Mononuclear cell (primary cell): ENCODE results near the gene ANKRD29. TPM values are rescaled to one million over a fixed set of nuclear protein-coding genes. Genes with fewer than 3 reads are reported as not detected.

Experiments used
- H3K27me3 ChIP-seq: 2 replicates; pipeline ENCODE4 v1.6.0; 2011; ENCODE audit warnings: low read length, control low read depth; ENCODE audit not compliant: insufficient read depth
- H3K4me1 ChIP-seq: 2 replicates; pipeline ENCODE4 v1.5.1; 2011; ENCODE audit warnings: mild to moderate bottlenecking, low read length, control low read depth; ENCODE audit not compliant: insufficient read depth
- H3K4me3 ChIP-seq: 2 replicates; pipeline ENCODE4 v1.5.1; 2011; ENCODE audit warnings: mild to moderate bottlenecking, low read length, moderate library complexity
- H3K9me3 ChIP-seq: 2 replicates; pipeline ENCODE4 v1.5.1; 2011; ENCODE audit warnings: low read depth, mild to moderate bottlenecking, control low read depth, low read length
- total RNA-seq: library from RNA; depleted of rRNA; stranded (reverse); fragments of >200 nt; gene quantifications from one replicate; pipeline ENCODE4 v1.2.3, GENCODE V29; 2012

Gene ANKRD29
- total RNA-seq, 1 donor: 0.52 TPM

DNA sequence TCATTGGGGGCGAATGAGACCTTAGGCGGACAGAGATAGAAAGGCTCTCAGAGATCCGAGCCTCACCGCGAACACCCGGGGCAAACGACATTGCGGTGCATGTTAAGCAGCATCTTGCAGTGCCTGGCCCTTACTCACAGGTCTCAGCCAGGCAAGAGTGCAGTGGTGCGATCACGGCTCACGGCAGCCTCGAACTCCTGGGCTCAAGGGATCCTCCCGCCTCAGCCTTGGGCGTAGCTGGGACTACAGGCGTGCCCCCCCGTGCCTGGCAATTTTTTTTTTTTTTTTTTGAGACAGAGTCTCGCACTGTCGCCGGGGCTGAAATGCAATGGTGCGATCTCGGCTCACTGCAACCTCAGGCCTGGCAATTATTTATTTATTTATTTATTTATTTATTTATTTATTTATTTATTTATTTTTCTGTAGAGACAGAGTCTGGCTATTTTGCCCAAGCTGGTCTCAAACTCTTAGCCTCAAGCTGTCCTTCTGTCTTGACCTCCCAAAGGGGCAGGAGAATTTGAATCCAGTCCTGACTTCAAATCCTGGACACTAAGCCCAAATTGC lies 27.9 kb upstream of the ANKRD29 start:
- peaks cover 17% of the 10 kb centered on the region for H3K4me1 ChIP-seq
- H3K4me3 ChIP-seq: no peak overlapping the region
- no peaks in the 10 kb centered on the region for H3K9me3 ChIP-seq
- H3K27me3 ChIP-seq: peaks cover 56% of the 10 kb centered on the region

DNA sequence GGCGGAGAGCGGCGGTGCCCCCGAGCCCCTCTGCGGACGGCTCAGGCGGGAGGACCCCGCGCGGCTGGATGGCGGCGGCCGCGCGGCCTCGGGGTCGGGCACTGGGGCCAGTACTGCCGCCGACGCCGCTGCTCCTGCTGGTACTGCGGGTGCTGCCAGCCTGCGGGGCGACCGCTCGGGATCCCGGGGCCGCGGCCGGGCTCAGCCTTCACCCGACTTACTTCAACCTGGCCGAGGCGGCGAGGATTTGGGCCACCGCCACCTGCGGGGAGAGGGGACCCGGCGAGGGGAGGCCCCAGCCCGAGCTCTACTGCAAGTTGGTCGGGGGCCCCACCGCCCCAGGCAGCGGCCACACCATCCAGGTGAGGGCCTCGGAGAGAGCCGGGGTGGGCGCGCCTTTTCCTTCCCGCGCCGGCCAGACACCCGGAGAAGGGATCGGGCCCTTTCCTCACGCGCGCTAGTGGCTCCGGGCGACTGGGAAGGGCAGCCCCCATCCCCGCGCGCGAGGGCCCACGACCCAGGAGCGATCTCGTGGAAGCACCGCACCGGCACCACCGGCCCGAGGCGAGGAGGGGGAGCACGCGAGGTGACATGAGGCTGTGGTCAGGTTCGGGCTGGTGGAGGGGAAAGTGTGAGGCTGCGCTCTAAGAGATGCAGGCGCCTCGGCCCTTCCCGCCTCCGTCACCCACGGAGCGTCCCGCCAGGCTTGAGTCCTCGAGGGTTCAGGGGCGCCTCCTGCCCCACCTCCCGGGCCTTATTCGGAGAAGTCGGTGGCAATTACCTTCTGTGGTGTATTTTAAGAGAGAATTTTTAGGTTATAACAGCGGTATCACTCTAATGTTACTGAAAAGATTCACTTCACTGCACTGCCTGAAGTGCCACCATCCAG lies 27.1 kb upstream of the ANKRD29 start:
- no peak overlapping the region for H3K4me3 ChIP-seq
- peaks cover 17% of the 10 kb centered on the region for H3K4me1 ChIP-seq
- no peaks in the 10 kb centered on the region for H3K9me3 ChIP-seq
- H3K27me3 ChIP-seq: peaks cover 56% of the 10 kb centered on the region

- Histone ChIP-seq H3K9me3 (no peaks in the 10 kb centered on the region), H3K27me3 (peaks cover 56% of the 10 kb centered on the region), H3K4me3 (no peak within 1 kb of the TSS), H3K4me1 (peaks cover 17% of the 10 kb centered on the region)
These were observed 26.4 kb upstream of the ANKRD29 start, which contains the start of gene LAMA3 for GRCh38 chr18:23689031-23689615. TSS of gene LAMA3 (plus strand) at chr18:23689453. CDS start at chr18:23689684, 231 bp downstream.

- Histone ChIP-seq H3K4me3 (no peak overlapping the region), H3K9me3 (no peaks in the 10 kb centered on the region)
These were observed 25.8 kb upstream of the ANKRD29 start for GRCh38 chr18:23688528-23688927.

DNA sequence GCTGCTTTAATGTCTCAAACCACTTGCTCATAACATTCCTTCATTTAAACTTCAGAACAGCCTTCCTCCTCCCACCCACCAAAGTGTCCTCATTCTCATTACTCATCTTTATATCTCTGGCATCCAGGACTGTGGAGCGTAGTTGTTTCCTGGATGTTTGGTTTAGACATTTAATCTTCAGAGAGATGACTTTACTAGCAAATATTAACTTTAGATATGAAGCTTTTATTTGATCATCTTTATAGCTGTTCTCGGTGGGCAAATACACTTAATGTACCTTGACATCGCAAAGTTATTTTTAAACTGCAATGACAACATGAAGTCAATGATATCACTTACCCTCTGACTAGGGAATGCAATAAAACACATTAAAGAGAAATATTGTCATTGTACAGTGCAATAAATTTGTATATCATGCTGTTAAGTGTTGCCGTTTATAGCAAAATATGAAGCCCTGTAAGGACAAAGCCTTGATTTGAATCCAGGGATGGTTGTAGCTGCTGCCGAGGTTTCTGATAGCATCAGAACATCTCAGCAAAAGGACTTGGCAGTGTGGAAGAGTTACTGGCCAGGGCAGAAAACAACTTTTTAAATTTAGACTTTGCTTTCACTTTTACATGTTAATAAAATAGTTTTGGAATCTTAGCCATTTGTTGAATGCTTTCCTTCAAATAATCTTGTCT lies 21.9 kb upstream of the ANKRD29 start:
- peaks cover 34% of the 10 kb centered on the region for H3K27me3 ChIP-seq

More at GRCh38 chr18:23688528-23688927, 25.8 kb upstream of the ANKRD29 start:
- Histone ChIP-seq H3K4me1 (peaks cover 17% of the 10 kb centered on the region), H3K27me3 (peaks cover 56% of the 10 kb centered on the region)

DNA sequence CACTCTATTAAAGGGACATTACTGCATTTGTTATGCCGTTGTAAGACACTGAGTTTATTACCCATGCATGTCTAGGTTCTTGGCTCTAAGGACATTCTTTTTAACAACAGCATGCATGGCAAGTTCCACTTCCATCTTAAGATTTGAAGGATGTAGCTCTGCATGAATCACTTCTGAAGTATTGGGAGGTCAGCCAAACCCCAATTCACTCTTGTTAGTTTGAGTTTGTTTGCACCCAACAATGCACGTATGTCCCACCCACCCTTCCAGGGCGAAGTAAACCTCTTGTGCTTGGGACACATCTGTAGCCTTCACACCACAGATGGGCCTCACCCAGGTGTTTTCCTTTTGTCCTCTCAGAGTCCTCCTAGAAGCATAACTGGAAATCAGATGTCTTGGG lies 21.0 kb upstream of the ANKRD29 start:
- peaks cover 30% of the 10 kb centered on the region for H3K27me3 ChIP-seq
- H3K9me3 ChIP-seq: no peaks in the 10 kb centered on the region
- H3K4me1 ChIP-seq: peaks cover 1% of the 10 kb centered on the region
- no peak overlapping the region for H3K4me3 ChIP-seq

More for the DNA sequence above, 21.9 kb upstream of the ANKRD29 start:
- Histone ChIP-seq H3K4me3 (no peak overlapping the region), H3K9me3 (no peaks in the 10 kb centered on the region), H3K4me1 (peaks cover 11% of the 10 kb centered on the region)

GRCh38 chr18:23683155-23683554 lies 20.4 kb upstream of the ANKRD29 start:
- Histone ChIP-seq H3K4me1 (no peaks in the 10 kb centered on the region), H3K27me3 (peaks cover 29% of the 10 kb centered on the region), H3K9me3 (no peaks in the 10 kb centered on the region), H3K4me3 (no peak overlapping the region)

DNA sequence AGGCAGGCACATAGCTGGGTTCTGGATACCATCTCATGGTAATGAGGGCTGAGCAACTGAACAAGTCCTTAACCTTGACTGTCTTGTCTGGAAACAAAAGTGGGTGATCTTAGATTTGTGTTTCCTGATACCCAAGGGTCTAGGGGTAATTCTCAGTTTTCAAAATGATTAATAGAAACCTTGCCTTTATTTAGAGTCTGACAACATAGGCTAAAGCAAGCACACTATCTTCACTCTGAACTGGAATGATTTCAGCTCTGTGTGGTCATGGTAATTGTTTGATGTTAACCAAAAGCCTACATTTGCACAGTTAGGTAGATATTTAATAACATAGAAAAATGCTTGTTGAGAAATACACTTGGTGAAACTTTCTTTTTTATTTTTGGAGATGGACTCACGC lies 19.8 kb upstream of the ANKRD29 start:
- peaks cover 23% of the 10 kb centered on the region for H3K27me3 ChIP-seq
- H3K4me1 ChIP-seq: no peaks in the 10 kb centered on the region
- H3K9me3 ChIP-seq: no peaks in the 10 kb centered on the region
- no peak overlapping the region for H3K4me3 ChIP-seq

DNA sequence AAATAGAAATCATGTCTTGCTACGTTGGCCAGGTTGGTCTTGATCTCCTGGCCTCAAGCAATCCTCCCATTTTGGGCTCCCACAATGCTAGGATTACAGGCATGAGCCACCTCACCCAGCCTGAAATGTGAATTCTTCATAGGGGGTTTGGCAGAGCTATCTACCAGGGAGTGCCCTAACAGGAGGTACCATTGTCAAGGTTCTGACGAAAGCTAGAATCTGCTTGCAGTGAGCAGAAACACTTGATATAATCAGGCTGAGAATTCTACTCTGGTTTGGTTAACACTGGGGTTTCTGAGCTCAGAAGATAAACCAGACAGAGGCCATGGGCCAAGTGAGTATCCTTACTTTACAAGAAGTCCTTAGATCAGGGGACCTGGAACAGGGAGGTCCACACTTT lies 19.3 kb upstream of the ANKRD29 start:
- Histone ChIP-seq H3K9me3 (no peaks in the 10 kb centered on the region), H3K4me1 (no peaks in the 10 kb centered on the region), H3K4me3 (no peak overlapping the region), H3K27me3 (peaks cover 19% of the 10 kb centered on the region)

DNA sequence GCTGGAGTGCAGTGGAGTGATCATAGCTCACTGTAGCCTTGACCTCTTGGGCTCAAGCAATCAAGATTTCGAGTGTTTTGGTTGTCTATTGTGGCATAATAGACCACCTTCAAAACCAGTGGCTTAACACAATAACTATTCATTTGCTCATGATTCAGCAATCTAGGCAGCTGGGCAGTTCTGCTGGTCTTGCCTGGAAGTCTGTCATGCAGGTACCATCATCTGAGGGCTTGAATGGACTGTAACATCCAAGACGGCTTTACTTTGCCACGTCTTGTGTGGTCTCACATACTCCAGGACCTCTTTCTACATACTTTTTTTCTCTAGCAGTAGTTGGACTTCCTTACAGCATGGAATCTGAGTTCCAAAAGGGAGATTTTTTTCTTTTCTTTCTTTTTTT lies 13.2 kb upstream of the ANKRD29 start:
- H3K9me3 ChIP-seq: no peaks in the 10 kb centered on the region
- no peaks in the 10 kb centered on the region for H3K4me1 ChIP-seq
- H3K27me3 ChIP-seq: peaks cover 10% of the 10 kb centered on the region
- H3K4me3 ChIP-seq: no peak overlapping the region

DNA sequence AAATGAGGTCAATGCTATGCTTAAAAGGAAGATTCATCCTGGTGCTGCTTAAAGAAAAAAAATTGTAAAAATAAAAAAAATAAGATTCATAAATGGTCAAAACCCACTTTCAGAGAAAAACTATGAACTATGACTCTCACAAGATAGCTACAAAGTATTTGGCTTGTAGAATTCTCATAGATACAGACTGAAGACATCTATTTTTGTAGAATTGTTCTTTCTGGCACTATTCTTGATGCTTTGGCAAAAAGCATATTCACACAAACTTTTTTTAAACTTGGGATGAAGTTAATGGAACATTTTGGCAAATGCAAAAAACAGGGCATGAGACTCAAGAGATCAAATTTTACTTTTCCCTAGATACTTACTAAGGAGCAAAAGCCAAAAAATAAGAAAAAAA lies 12.5 kb upstream of the ANKRD29 start:
- H3K27me3 ChIP-seq: peaks cover 10% of the 10 kb centered on the region
- H3K4me1 ChIP-seq: no peaks in the 10 kb centered on the region
- H3K9me3 ChIP-seq: no peaks in the 10 kb centered on the region
- no peak overlapping the region for H3K4me3 ChIP-seq

GRCh38 chr18:23673725-23674124 lies 11.0 kb upstream of the ANKRD29 start:
- Histone ChIP-seq H3K27me3 (peaks cover 5% of the 10 kb centered on the region), H3K9me3 (no peaks in the 10 kb centered on the region), H3K4me1 (no peaks in the 10 kb centered on the region), H3K4me3 (no peak overlapping the region)

GRCh38 chr18:23671564-23671963 lies 8.9 kb upstream of the ANKRD29 start:
- H3K4me1 ChIP-seq: no peaks in the 10 kb centered on the region
- H3K9me3 ChIP-seq: no peaks in the 10 kb centered on the region
- no peak overlapping the region for H3K4me3 ChIP-seq
- H3K27me3 ChIP-seq: no peaks in the 10 kb centered on the region

- H3K9me3 ChIP-seq: no peaks in the 10 kb centered on the region
- H3K27me3 ChIP-seq: peaks cover 3% of the 10 kb centered on the region
- H3K4me1 ChIP-seq: no peaks in the 10 kb centered on the region
- H3K4me3 ChIP-seq: no peak overlapping the region
These were observed 7.2 kb upstream of the ANKRD29 start for GRCh38 chr18:23669804-23670405.
